HG03280 (cell line): ENCODE data around the gene MUC5AC.
"Not testable (repeated sequence)": the region's sequence is repeated elsewhere in the genome, so short reads cannot be mapped to it uniquely, and the experiment has no call there.

Experiments
- ATAC-seq: cut with Tn5 transposase; IDR thresholded peaks from one replicate; pipeline ENCODE4 v1.9.1; 2021; ENCODE audit warnings: mild to moderate bottlenecking, moderate library complexity; ENCODE audit not compliant: unreplicated experiment

MUC5AC gene

GRCh38 chr11:1231396-1232020 lies 73.8 kb downstream of the MUC5AC start:
- ATAC-seq, result no peak

GRCh38 chr11:1232021-1232882 lies 74.5 kb downstream of the MUC5AC start:
- ATAC-seq, result no peak

- no peak for ATAC-seq
Observed at GRCh38 chr11:1232883-1233321, 75.1 kb downstream of the MUC5AC start.

- ATAC-seq, result no peak
Observed at GRCh38 chr11:1233351-1234053, 75.7 kb downstream of the MUC5AC start.

GRCh38 chr11:1234054-1234720 lies 76.4 kb downstream of the MUC5AC start:
- ATAC-seq, result no peak

- no peak for ATAC-seq
Observed at GRCh38 chr11:1234771-1235305, 77.1 kb downstream of the MUC5AC start.

- no peak for ATAC-seq
Observed at GRCh38 chr11:1235306-1235900, 77.7 kb downstream of the MUC5AC start.

GRCh38 chr11:1235901-1236315 lies 78.2 kb downstream of the MUC5AC start:
- no peak for ATAC-seq

GRCh38 chr11:1236316-1237127 lies 78.8 kb downstream of the MUC5AC start:
- no peak for ATAC-seq

GRCh38 chr11:1237128-1237580 lies 79.4 kb downstream of the MUC5AC start:
- no peak for ATAC-seq

- ATAC-seq, result no peak
Observed at GRCh38 chr11:1237851-1238250, 80.1 kb downstream of the MUC5AC start.

- ATAC-seq, result no peak
Observed at GRCh38 chr11:1238767-1239595, 81.2 kb downstream of the MUC5AC start.

GRCh38 chr11:1239596-1240205 lies 81.9 kb downstream of the MUC5AC start:
- no peak for ATAC-seq

- no peak for ATAC-seq
Observed at GRCh38 chr11:1240771-1241170, 83.0 kb downstream of the MUC5AC start.

GRCh38 chr11:1241706-1242105 lies 84.0 kb downstream of the MUC5AC start:
- ATAC-seq, result no peak

GRCh38 chr11:1242289-1242688 lies 84.5 kb downstream of the MUC5AC start:
- no peak for ATAC-seq

- ATAC-seq, result not testable (repeated sequence)
Observed at GRCh38 chr11:1242751-1243150, 85.0 kb downstream of the MUC5AC start.

GRCh38 chr11:1243521-1243920 lies 85.8 kb downstream of the MUC5AC start:
- ATAC-seq, result not testable (repeated sequence)
